Sigmoid colon (tissue), 4 donors: Measurements from ENCODE around the gene ABCC1.

Experiments used
- CTCF ChIP-seq, 4 experiments: fragments of 450-650 bp in 3 of 4; fragments of 200-600 bp in 1 of 4; IDR thresholded peaks; one replicate each; pipeline ENCODE4 v1.5.1; 2016 to 2019; ENCODE audit warnings: antibody characterized with exemption in 4 of 4, mild to moderate bottlenecking in 3 of 4, moderate library complexity in 2 of 4
- EP300 ChIP-seq, 4 donors: sonication (generic); formaldehyde crosslinking; IDR thresholded peaks; one replicate each; pipeline ENCODE4 v1.6.1; 2017; ENCODE audit warnings: antibody characterized with exemption in 4 of 4
- POLR2A ChIP-seq, 2 donors: fragments of 450-650 bp; IDR thresholded peaks; one replicate each; pipeline ENCODE4 v1.6.1; 2016; ENCODE audit warnings: antibody characterized with exemption in 2 of 2, mild to moderate bottlenecking in 2 of 2, moderate library complexity in 2 of 2
- POLR2AphosphoS5 ChIP-seq, 4 donors: sonication (generic); formaldehyde crosslinking; IDR thresholded peaks; one replicate each; pipeline ENCODE4 v1.6.1; 2017; ENCODE audit warnings: antibody characterized with exemption in 4 of 4

DNA sequence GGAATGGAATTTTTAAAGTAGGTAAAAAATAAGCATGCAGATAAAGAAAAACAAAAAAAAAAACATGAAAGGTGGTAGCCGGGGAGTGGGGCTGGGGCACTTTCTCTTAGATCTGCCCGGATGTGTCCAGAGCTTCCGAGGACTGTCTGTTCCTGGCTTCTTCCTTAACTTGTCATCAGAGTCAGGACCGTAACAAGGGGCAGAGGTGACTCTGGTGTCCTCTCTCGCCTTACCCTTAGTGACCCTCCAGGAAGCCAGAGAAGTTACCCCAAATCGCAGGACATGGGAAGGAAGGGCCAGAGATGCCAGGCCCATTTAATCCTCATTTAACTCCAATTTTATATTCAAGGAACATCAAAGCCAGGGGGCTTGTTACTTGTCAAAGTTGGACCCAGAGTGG, 158.4 kb downstream of the ABCC1 start:
- no peak for TF ChIP-seq CTCF (IDR thresholded peaks at IDR 0.05)
- no peak for TF ChIP-seq POLR2A (IDR thresholded peaks at IDR 0.05)
- TF ChIP-seq POLR2AphosphoS5 (IDR thresholded peaks at IDR 0.05), result no peak
- TF ChIP-seq EP300 (IDR thresholded peaks at IDR 0.05), result no peak
